Right lobe of liver (tissue), 6 donors: ENCODE results near the gene KRTAP12-4. TPM values are rescaled to one million over a fixed set of nuclear protein-coding genes. Genes with fewer than 3 reads are reported as not detected.
A peak's percentile ranks its signal among the peaks of the same experiment; 100 is the strongest.
"Not testable (repeated sequence)": the region's sequence is repeated elsewhere in the genome, so short reads cannot be mapped to it uniquely, and the experiment has no call there.

Source experiments
- ATAC-seq, 4 donors: fragments of 200-7000 bp; cut with Tn5 transposase; one replicate each; pipeline ENCODE4 v1.9.1; 2020; ENCODE audit warnings: mild to moderate bottlenecking in 4 of 4, moderate library complexity in 4 of 4
- DNase-seq, 3 donors: peaks; one replicate each; pipeline ENCODE4 v3.0.0-alpha.2; 2020
- H3K27ac ChIP-seq, 3 donors: fragments of 200-600 bp; one replicate each; pipeline ENCODE4 v1.8.0; 2022
- H3K27me3 ChIP-seq, 2 donors: fragments of 200-600 bp; one replicate each; pipeline ENCODE4 v1.8.0; 2022
- H3K36me3 ChIP-seq, 4 donors: fragments of 200-600 bp; sonication (generic) in 1 of 4; one replicate each; pipeline versions ENCODE4 v1.5.1 to v1.8.0; 2017 to 2022; ENCODE audit warnings: control low read depth in 1 of 4
- H3K4me1 ChIP-seq, 4 donors: fragments of 200-600 bp; sonication (generic) in 1 of 4; one replicate each; pipeline versions ENCODE4 v1.5.1 to v1.8.0; 2017 to 2022; ENCODE audit warnings: control low read depth in 1 of 4
- H3K4me3 ChIP-seq, 3 donors: fragments of 200-600 bp; one replicate each; pipeline ENCODE4 v1.8.0; 2022
- H3K9me3 ChIP-seq, 4 donors: fragments of 200-600 bp; sonication (generic) in 1 of 4; one replicate each; pipeline versions ENCODE4 v1.5.1 to v1.8.0; 2017 to 2022; ENCODE audit warnings: control low read depth in 1 of 4
- CTCF ChIP-seq, 4 donors: fragments of 200-600 bp in 3 of 4; fragments of 450-650 bp in 1 of 4; IDR thresholded peaks; one replicate each; pipeline versions ENCODE4 v1.5.1 to v1.8.0; 2016 to 2022; ENCODE audit warnings: antibody characterized with exemption in 4 of 4, mild to moderate bottlenecking in 2 of 4
- POLR2A ChIP-seq: fragments of 450-650 bp; IDR thresholded peaks from one replicate; pipeline ENCODE4 v1.6.1; 2017; ENCODE audit warnings: antibody characterized with exemption, mild to moderate bottlenecking
- WGBS: methylation state at CpG from one replicate; pipeline ENCODE4 v1.1.6; 2018; ENCODE audit warnings: low coverage, low lambda C conversion rate; ENCODE audit not compliant: insufficient coverage; ENCODE audit errors: missing lambda C conversion rate; 5-methylcytosine and 5-hydroxymethylcytosine counted together
- intact Hi-C, 2 donors: fragments of 100-400 bp; cut with DNase I; formaldehyde crosslinking; loops; one replicate each; pipeline versions ENCODE4 v1.11.2 to v1.14.1; 2022
- total RNA-seq, 6 experiments: library from RNA; depleted of rRNA in 2 of 6; stranded (reverse); fragments of >200 nt in 2 of 6; fragmentation: NEBNext Ultra II Directional in 3 of 6; extraction: Animal tissue kit (Norgen Biotek cat#: 25700) in 3 of 6; gene quantifications; one replicate each; pipeline versions ENCODE4 v1.1.0 to v1.2.4, GENCODE V29; 2016 to 2023
- donor health status: DM: no; HTN: yes; CAD: no.
- donor health status: DM: no; HTN: no; CAD: no.
- donor health status: DM: no; HTN: no; CAD: no.
- donor health status: DM: no; HTN: yes; CAD: no.
- donor health status: DM: no; HTN: yes; CAD: no.

KRTAP12-4 gene
- total RNA-seq, 6 experiments from 2014 or later, result not detected

GRCh38 chr21:44700101-44701022 lies 45.9 kb upstream of the KRTAP12-4 start:
- Histone ChIP-seq H3K4me1 (no peaks in the 10 kb centered on the region), H3K4me3 (no peak overlapping the region), H3K9me3 (no peaks in the 10 kb centered on the region), H3K36me3 (no peaks in the 10 kb centered on the region), H3K27me3 (peaks cover 0 to 12% of the 10 kb centered on the region in 2 donors), H3K27ac (no peak overlapping the region)
- peak in 1 of 3 donors; percentile 24 for DNase-seq
- ATAC-seq, result peak in 1 of 4 donors; percentile 14
- TF ChIP-seq CTCF (IDR thresholded peaks at IDR 0.05) (no peak), POLR2A (no peak)
- intact Hi-C loops, result no loop called here
- WGBS, result 12% methylated on average over 10 of the region's 21 CpGs

- H3K27me3 ChIP-seq, result peaks cover 0 to 12% of the 10 kb centered on the region in 2 donors
These were observed 45.1 kb upstream of the KRTAP12-4 start for GRCh38 chr21:44699502-44700001.

GRCh38 chr21:44697811-44698734 lies 43.6 kb upstream of the KRTAP12-4 start:
- no peaks in the 10 kb centered on the region for H3K4me1 ChIP-seq
- peaks cover 0 to 12% of the 10 kb centered on the region in 2 donors for H3K27me3 ChIP-seq
- peak in 2 of 4 donors; percentile 6 to 61 for ATAC-seq
- H3K4me3 ChIP-seq, result no peak overlapping the region
- no peak overlapping the region for H3K27ac ChIP-seq
- intact Hi-C loops, result no loop called here
- H3K9me3 ChIP-seq, result peaks cover 0 to 4% (median 0%) of the 10 kb centered on the region in 4 donors
- H3K36me3 ChIP-seq, result no peaks in the 10 kb centered on the region
- TF ChIP-seq CTCF (IDR thresholded peaks at IDR 0.05) (no peak), POLR2A (no peak)
- 15% methylated on average over 16 of the region's 35 CpGs for WGBS
- DNase-seq, result peak in 1 of 3 donors; percentile 53

More at GRCh38 chr21:44699502-44700001, 45.1 kb upstream of the KRTAP12-4 start:
- H3K4me3 ChIP-seq, result no peak overlapping the region
- no peaks in the 10 kb centered on the region for H3K9me3 ChIP-seq
- 41% methylated on average over 15 of the region's 17 CpGs for WGBS
- no peaks in the 10 kb centered on the region for H3K4me1 ChIP-seq
- H3K36me3 ChIP-seq, result no peaks in the 10 kb centered on the region
- DNase-seq (peak in 1 of 3 donors; percentile 24), ATAC-seq (no peak)
- intact Hi-C loops, result no loop called here
- TF ChIP-seq CTCF (IDR thresholded peaks at IDR 0.05) (no peak), POLR2A (no peak)
- no peak overlapping the region for H3K27ac ChIP-seq

GRCh38 chr21:44697172-44697810 lies 42.8 kb upstream of the KRTAP12-4 start, which contains the start of gene KRTAP10-12:
KRTAP10-12 (plus strand) TSS chr21:44697172; CDS start chr21:44697202, 30 bp downstream.
- H3K36me3 ChIP-seq, H3K4me3 ChIP-seq, H3K9me3 ChIP-seq, intact Hi-C loops, ATAC-seq, H3K4me1 ChIP-seq, H3K27ac ChIP-seq: not testable (repeated sequence)
- DNase-seq, result peak in 1 of 3 donors; percentile 41
- WGBS, result 29% methylated on average over 4 of the region's 21 CpGs
- peaks cover 0 to 12% of the 10 kb centered on the region in 2 donors for H3K27me3 ChIP-seq
